ENCODE measurements around the gene NRXN2. TPM values are rescaled to one million over a fixed set of nuclear protein-coding genes. Genes with fewer than 3 reads are reported as not detected.

NRXN2 gene
- total and polyA plus RNA-seq, 2 of the 13 experiments (the other 11 are each of a cell fraction or from before 2014, with no cell fraction given) = not detected

DNA sequence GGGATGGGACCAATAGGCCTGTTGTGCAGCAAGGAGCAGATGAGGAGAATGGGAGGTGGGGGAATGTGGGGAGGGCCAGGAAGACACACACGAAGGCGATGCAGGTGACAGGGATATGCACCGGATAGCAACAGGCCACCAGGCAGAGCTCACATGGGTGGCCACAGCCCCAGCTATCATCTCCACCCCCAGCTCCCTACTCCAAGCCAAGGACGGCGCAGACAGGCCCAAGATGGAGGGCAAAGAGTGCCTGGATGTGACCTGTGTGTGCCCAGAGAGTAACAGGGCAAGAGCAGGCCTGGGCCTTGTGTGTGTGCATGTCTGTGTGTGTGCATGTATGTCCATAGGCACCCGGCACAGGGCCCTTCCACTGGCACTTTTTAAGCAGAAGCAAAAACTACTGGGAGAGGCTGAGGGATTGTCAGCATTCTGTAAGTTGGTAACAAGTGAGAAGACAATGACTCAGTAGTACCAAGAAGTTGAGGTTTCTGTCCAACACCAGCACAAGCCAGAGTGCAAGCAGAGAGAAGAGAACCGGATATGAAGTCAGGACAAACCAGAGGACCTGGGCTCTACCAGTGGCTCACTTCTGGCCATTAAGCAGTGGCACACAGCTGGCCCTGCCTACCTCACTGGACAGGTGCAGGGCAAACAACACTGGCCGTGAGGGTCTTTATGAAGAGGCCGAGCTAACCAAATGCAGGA is 36.4 kb downstream of the NRXN2 start:
- Histone ChIP-seq H3K4me1 (ENCODE audit: insufficient read depth, low read length) (no peaks in the 10 kb centered on the region; the same call in 1 of the 2 replicates), H3K27me3 (ENCODE audit: control insufficient read depth in 1 of 2, insufficient read depth in 2 of 2, low read length in 2 of 2) (peaks cover 11 to 73% of the 10 kb centered on the region in 2 experiments; a peak in 4 of 5 replicates), H3K36me3 (replicated peaks in 1 of 2; ENCODE audit: control insufficient read depth in 1 of 2, insufficient read depth in 2 of 2, low read length in 2 of 2) (no peaks in the 10 kb centered on the region), H3K27ac (ENCODE audit: extremely low read length, insufficient read depth, low read length) (no peak overlapping the region), H3K9ac (ENCODE audit: insufficient read depth, low read depth, low read length) (no peak overlapping the region), H3K79me2 (ENCODE audit: insufficient read depth, low read length) (no peaks in the 10 kb centered on the region), H3K9me3 (ENCODE audit: low read length) (no peaks in the 10 kb centered on the region), H3K4me3 (replicated peaks in 1 of 3; ENCODE audit: insufficient read depth in 1 of 3, low read depth in 2 of 3, low read length in 3 of 3) (no peak overlapping the region), H3K4me2 (ENCODE audit: low read depth, low read length) (no peak overlapping the region), H2AFZ (ENCODE audit: low read length) (no peak overlapping the region), H4K20me1 (ENCODE audit: insufficient read depth, low read length) (no peaks in the 10 kb centered on the region)
- TF ChIP-seq, protein P1, sequence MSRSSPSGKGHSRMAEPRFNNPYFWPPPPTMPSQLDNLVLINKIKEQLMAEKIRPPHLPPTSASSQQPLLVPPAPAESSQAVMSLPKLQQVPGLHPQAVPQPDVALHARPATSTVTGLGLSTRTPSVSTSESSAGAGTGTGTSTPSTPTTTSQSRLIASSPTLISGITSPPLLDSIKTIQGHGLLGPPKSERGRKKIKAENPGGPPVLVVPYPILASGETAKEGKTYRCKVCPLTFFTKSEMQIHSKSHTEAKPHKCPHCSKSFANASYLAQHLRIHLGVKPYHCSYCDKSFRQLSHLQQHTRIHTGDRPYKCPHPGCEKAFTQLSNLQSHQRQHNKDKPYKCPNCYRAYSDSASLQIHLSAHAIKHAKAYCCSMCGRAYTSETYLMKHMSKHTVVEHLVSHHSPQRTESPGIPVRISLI (CRISPR knock-in tag; IDR thresholded peaks at IDR 0.05; ENCODE audit: borderline replicate concordance) = no peak
- no peak for TF ChIP-seq FOXA1 (IDR thresholded peaks at IDR 0.05)
- no peak for TF ChIP-seq FOXA1 (CRISPR knock-in tag; IDR thresholded peaks at IDR 0.05)
- TF ChIP-seq ZNF24 (IDR thresholded peaks at IDR 0.05) = no peak
- TF ChIP-seq, protein P2, sequence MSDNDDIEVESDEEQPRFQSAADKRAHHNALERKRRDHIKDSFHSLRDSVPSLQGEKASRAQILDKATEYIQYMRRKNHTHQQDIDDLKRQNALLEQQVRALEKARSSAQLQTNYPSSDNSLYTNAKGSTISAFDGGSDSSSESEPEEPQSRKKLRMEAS (IDR thresholded peaks at IDR 0.05) = no peak
- TF ChIP-seq SOX13 (IDR thresholded peaks at IDR 0.05) = no peak
- TF ChIP-seq SOX13 (CRISPR knock-in tag; conservative IDR thresholded peaks at IDR 0.05 in 1 of 2, IDR thresholded peaks at IDR 0.05 in 1 of 2) = no peak
- TF ChIP-seq MTA1 (CRISPR knock-in tag; IDR thresholded peaks at IDR 0.05; ENCODE audit: borderline replicate concordance) = no peak
- TF ChIP-seq NR2C2 (CRISPR knock-in tag; IDR thresholded peaks at IDR 0.05; ENCODE audit: borderline replicate concordance) = no peak
- TF ChIP-seq, protein P3, sequence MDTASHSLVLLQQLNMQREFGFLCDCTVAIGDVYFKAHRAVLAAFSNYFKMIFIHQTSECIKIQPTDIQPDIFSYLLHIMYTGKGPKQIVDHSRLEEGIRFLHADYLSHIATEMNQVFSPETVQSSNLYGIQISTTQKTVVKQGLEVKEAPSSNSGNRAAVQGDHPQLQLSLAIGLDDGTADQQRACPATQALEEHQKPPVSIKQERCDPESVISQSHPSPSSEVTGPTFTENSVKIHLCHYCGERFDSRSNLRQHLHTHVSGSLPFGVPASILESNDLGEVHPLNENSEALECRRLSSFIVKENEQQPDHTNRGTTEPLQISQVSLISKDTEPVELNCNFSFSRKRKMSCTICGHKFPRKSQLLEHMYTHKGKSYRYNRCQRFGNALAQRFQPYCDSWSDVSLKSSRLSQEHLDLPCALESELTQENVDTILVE (CRISPR knock-in tag; IDR thresholded peaks at IDR 0.05) = no peak
- TF ChIP-seq ETV6 (CRISPR knock-in tag; conservative IDR thresholded peaks at IDR 0.05) = no peak
- 11% methylated on average over 6 of the region's 9 CpGs for WGBS (ENCODE audit: low lambda C conversion rate)
- no peak for DNase-seq (ENCODE audit: low spot score)
- ChIA-PET CTCF (ENCODE audit: low intra/inter-chr PET ratio, low total read pairs) (no interaction called here), POLR2A (no interaction called here)
- BruUV-seq (replicated peaks) = no TSS peak
- intact Hi-C loops (cut with micrococcal nuclease; ENCODE audit: unreplicated experiment) (no loop called here), in situ Hi-C loops (cut with HindIII; ENCODE audit: extremely low pct_ligation_motif_present, low pct_unique_long_range_greater_than_20kb) (no loop called here)
- no peak for ATAC-seq
- no peak for FAIRE-seq
